Loucy (cell line): ENCODE data around the gene GAS7.
A peak's percentile ranks its signal among the peaks of the same experiment; 100 is the strongest.

Source experiments
- H2AFZ ChIP-seq: fragments of 200-600 bp; sonication (generic); 2 replicates; pipeline ENCODE4 v1.6.0; 2016; ENCODE audit warnings: antibody characterized with exemption, mild to moderate bottlenecking, low read length, moderate library complexity
- H3F3A ChIP-seq: fragments of 200-600 bp; 2 replicates; pipeline ENCODE4 v1.6.0; 2016; ENCODE audit warnings: antibody characterized with exemption, low read depth, mild to moderate bottlenecking
- H3K27me3 ChIP-seq: fragments of 200-600 bp; sonication (generic); 2 replicates; pipeline ENCODE4 v1.6.1; 2014; ENCODE audit warnings: low read length, mild to moderate bottlenecking; ENCODE audit not compliant: insufficient read depth, poor library complexity, severe bottlenecking
- H3K36me3 ChIP-seq: fragments of 200-600 bp; sonication (generic); 2 replicates; pipeline ENCODE4 v1.6.1; 2016; ENCODE audit warnings: low read length; ENCODE audit not compliant: insufficient read depth
- H3K4me1 ChIP-seq: fragments of 200-600 bp; sonication (generic); 2 replicates; pipeline ENCODE4 v1.5.1; 2014; ENCODE audit warnings: low read length, mild to moderate bottlenecking; ENCODE audit not compliant: insufficient read depth, poor library complexity, severe bottlenecking
- H3K4me2 ChIP-seq: fragments of 200-600 bp; sonication (generic); 2 replicates; pipeline ENCODE4 v1.6.0; 2014; ENCODE audit warnings: antibody characterized with exemption, low read length, low read depth, mild to moderate bottlenecking; ENCODE audit not compliant: poor library complexity, severe bottlenecking
- H3K4me3 ChIP-seq: fragments of 200-600 bp; sonication (generic); 2 replicates; pipeline ENCODE4 v1.5.1; 2014; ENCODE audit warnings: low read length, mild to moderate bottlenecking, mixed read lengths; ENCODE audit not compliant: poor library complexity, severe bottlenecking
- H3K79me2 ChIP-seq: fragments of 200-600 bp; sonication (generic); 2 replicates; pipeline ENCODE4 v1.6.1; 2014; ENCODE audit warnings: low read length; ENCODE audit not compliant: insufficient read depth
- H3K9ac ChIP-seq: fragments of 200-600 bp; sonication (generic); 2 replicates; pipeline ENCODE4 v1.6.0; 2014; ENCODE audit warnings: mild to moderate bottlenecking, low read depth, low read length, moderate library complexity; ENCODE audit not compliant: poor library complexity, severe bottlenecking
- H3K9me2 ChIP-seq: fragments of 200-600 bp; sonication (generic); replicated peaks from 2 replicates; pipeline ENCODE4 v1.6.1; 2016; ENCODE audit warnings: low read depth, low read length, mixed read lengths
- H3K9me3 ChIP-seq: fragments of 200-600 bp; sonication (generic); 2 replicates; pipeline ENCODE4 v1.6.1; 2014; ENCODE audit warnings: mild to moderate bottlenecking, antibody characterized with exemption, low read length, low read depth; ENCODE audit not compliant: insufficient read depth
- H4K20me1 ChIP-seq: fragments of 200-600 bp; sonication (generic); 2 replicates; pipeline ENCODE4 v1.6.0; 2014; ENCODE audit warnings: antibody characterized with exemption, low read length, mild to moderate bottlenecking; ENCODE audit not compliant: insufficient read depth, poor library complexity, severe bottlenecking
- EZH2phosphoT487 ChIP-seq: fragments of 200-600 bp; IDR thresholded peaks from 2 replicates; pipeline ENCODE4 v1.6.1; 2018; ENCODE audit warnings: antibody characterized with exemption, mild to moderate bottlenecking, moderate library complexity, borderline replicate concordance
- TF ChIP-seq, protein P1 (sequence below): fragments of 200-600 bp; sonication (generic); conservative IDR thresholded peaks from 2 replicates; pipeline ENCODE4 v1.5.1; 2014; ENCODE audit warnings: mild to moderate bottlenecking, antibody characterized with exemption, low read length

GAS7 gene

GRCh38 chr17:9968881-9969280, 229.5 kb downstream of the GAS7 start:
- Histone ChIP-seq H3K4me3 (no peak overlapping the region), H3K9me2 (no peaks in the 10 kb centered on the region), H3K9ac (no peak overlapping the region), H3K4me2 (peak overlapping the region; percentile 7), H2AFZ (no peak overlapping the region), H3F3A (no peaks in the 10 kb centered on the region), H3K27me3 (no peaks in the 10 kb centered on the region), H3K9me3 (no peaks in the 10 kb centered on the region), H3K79me2 (peaks cover 34% of the 10 kb centered on the region; the same call in 1 of the 2 replicates), H3K36me3 (peaks cover 7% of the 10 kb centered on the region; the same call in 1 of the 2 replicates), H4K20me1 (no peaks in the 10 kb centered on the region), H3K4me1 (peaks cover 33% of the 10 kb centered on the region)
- no peak for TF ChIP-seq EZH2phosphoT487
- TF ChIP-seq, protein P1, sequence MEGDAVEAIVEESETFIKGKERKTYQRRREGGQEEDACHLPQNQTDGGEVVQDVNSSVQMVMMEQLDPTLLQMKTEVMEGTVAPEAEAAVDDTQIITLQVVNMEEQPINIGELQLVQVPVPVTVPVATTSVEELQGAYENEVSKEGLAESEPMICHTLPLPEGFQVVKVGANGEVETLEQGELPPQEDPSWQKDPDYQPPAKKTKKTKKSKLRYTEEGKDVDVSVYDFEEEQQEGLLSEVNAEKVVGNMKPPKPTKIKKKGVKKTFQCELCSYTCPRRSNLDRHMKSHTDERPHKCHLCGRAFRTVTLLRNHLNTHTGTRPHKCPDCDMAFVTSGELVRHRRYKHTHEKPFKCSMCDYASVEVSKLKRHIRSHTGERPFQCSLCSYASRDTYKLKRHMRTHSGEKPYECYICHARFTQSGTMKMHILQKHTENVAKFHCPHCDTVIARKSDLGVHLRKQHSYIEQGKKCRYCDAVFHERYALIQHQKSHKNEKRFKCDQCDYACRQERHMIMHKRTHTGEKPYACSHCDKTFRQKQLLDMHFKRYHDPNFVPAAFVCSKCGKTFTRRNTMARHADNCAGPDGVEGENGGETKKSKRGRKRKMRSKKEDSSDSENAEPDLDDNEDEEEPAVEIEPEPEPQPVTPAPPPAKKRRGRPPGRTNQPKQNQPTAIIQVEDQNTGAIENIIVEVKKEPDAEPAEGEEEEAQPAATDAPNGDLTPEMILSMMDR = no peak

DNA sequence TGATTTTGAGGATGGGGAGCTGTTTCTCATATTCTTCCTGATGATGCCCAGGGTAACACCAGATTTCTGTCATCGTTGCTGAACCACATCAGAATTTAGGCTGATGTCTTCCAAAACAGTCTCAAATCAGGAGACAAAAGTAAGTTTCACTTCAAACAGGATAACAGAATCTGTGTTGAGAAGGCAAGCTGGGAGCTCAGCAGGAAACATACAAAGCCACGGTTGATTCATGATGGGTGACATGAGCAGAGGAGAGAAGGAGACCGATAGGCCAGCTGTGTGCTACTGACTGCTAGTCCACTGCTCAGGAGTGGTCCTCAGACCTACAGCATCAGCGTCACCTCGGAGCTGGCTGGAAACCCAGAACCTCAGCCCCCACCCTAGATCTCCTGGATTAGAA, 230.4 kb downstream of the GAS7 start:
- Histone ChIP-seq H3K36me3 (peaks cover 7% of the 10 kb centered on the region; the same call in 1 of the 2 replicates), H3K27me3 (no peaks in the 10 kb centered on the region), H3K79me2 (peaks cover 34% of the 10 kb centered on the region; the same call in 1 of the 2 replicates), H3K9me2 (no peaks in the 10 kb centered on the region), H3F3A (no peaks in the 10 kb centered on the region), H3K4me3 (no peak overlapping the region), H4K20me1 (no peaks in the 10 kb centered on the region), H3K4me2 (no peak overlapping the region), H3K9me3 (no peaks in the 10 kb centered on the region), H3K4me1 (peaks cover 33% of the 10 kb centered on the region), H3K9ac (no peak overlapping the region), H2AFZ (no peak overlapping the region)
- TF ChIP-seq, protein P1 = no peak
- TF ChIP-seq EZH2phosphoT487 = no peak

GRCh38 chr17:9959377-9959981, 238.9 kb downstream of the GAS7 start:
- H3K4me2 ChIP-seq = no peak overlapping the region
- peaks cover 5% of the 10 kb centered on the region for H3K4me1 ChIP-seq

More at GRCh38 chr17:9959377-9959981, 238.9 kb downstream of the GAS7 start:
- Histone ChIP-seq H3K27me3 (no peaks in the 10 kb centered on the region), H4K20me1 (peaks cover 4% of the 10 kb centered on the region), H3K9me2 (no peaks in the 10 kb centered on the region), H3F3A (no peaks in the 10 kb centered on the region), H3K9ac (no peak overlapping the region), H2AFZ (no peak overlapping the region), H3K4me3 (no peak overlapping the region), H3K79me2 (peaks cover 14% of the 10 kb centered on the region; the same call in 1 of the 2 replicates), H3K36me3 (peaks cover 15% of the 10 kb centered on the region; the same call in 1 of the 2 replicates), H3K9me3 (no peaks in the 10 kb centered on the region)
- no peak for TF ChIP-seq EZH2phosphoT487
- TF ChIP-seq, protein P1 = peak; percentile 80
